ENCODE results near the gene RPS3A.
"Not testable (repeated sequence)": the region's sequence is repeated elsewhere in the genome, so short reads cannot be mapped to it uniquely, and the experiment has no call there.

The RPS3A gene

GRCh38 chr4:151099229-151099975, at the start of gene RPS3A:
Gene RPS3A (plus strand): TSS chr4:151099628. CDS start chr4:151099653, 25 bp downstream.
- peak; percentile 88 for DNase-seq

- DNase-seq, result no peak
Observed at GRCh38 chr4:151052785-151053184, 46.6 kb upstream of the RPS3A start.

- no peak for DNase-seq
Observed at GRCh38 chr4:151055539-151055938, 43.9 kb upstream of the RPS3A start.

- not testable (repeated sequence) for DNase-seq
Observed at GRCh38 chr4:151063143-151063542, 36.3 kb upstream of the RPS3A start.

GRCh38 chr4:151067316-151067970, 32.0 kb upstream of the RPS3A start:
- DNase-seq, result no peak

GRCh38 chr4:151074416-151074916, 25.0 kb upstream of the RPS3A start:
- no peak for DNase-seq

GRCh38 chr4:151077978-151078377, 21.4 kb upstream of the RPS3A start:
- DNase-seq, result not testable (repeated sequence)

GRCh38 chr4:151087467-151087866, 12.0 kb upstream of the RPS3A start:
- DNase-seq, result no peak

GRCh38 chr4:151091047-151091446, 8.4 kb upstream of the RPS3A start:
- no peak for DNase-seq

- DNase-seq, result no peak
Observed at GRCh38 chr4:151092488-151092887, 6.9 kb upstream of the RPS3A start.

- DNase-seq, result no peak
Observed at GRCh38 chr4:151093203-151093602, 6.2 kb upstream of the RPS3A start.

GRCh38 chr4:151094290-151094751, 5.1 kb upstream of the RPS3A start:
- DNase-seq, result no peak

- no peak for DNase-seq
Observed at GRCh38 chr4:151095142-151095541, 4.3 kb upstream of the RPS3A start.

GRCh38 chr4:151097759-151098158, 1.7 kb upstream of the RPS3A start:
- DNase-seq, result no peak

GRCh38 chr4:151098979-151099228, 524 bp upstream of the RPS3A start:
- DNase-seq, result no peak

- DNase-seq, result no peak
Observed at GRCh38 chr4:151099976-151100417, 569 bp downstream of the RPS3A start.

GRCh38 chr4:151100531-151100930, 1.1 kb downstream of the RPS3A start:
- DNase-seq, result no peak

- no peak for DNase-seq
Observed at GRCh38 chr4:151103758-151104157, 4.3 kb downstream of the RPS3A start.

GRCh38 chr4:151104621-151105020, 5.2 kb downstream of the RPS3A start:
- DNase-seq, result no peak

GRCh38 chr4:151105454-151106032, 6.1 kb downstream of the RPS3A start:
- no peak for DNase-seq

- no peak for DNase-seq
Observed at GRCh38 chr4:151107063-151107462, 7.6 kb downstream of the RPS3A start.

GRCh38 chr4:151110236-151110635, 10.8 kb downstream of the RPS3A start:
- DNase-seq, result no peak

- no peak for DNase-seq
Observed at GRCh38 chr4:151114338-151114737, 14.9 kb downstream of the RPS3A start.

GRCh38 chr4:151114986-151115385, 15.6 kb downstream of the RPS3A start:
- no peak for DNase-seq
